ENCODE data around the gene TMEM54. TPM values are rescaled to one million over a fixed set of nuclear protein-coding genes. Genes with fewer than 3 reads are reported as not detected.

Gene TMEM54
- total RNA-seq, 1 experiment from 2014 or later, result 102 TPM

DNA sequence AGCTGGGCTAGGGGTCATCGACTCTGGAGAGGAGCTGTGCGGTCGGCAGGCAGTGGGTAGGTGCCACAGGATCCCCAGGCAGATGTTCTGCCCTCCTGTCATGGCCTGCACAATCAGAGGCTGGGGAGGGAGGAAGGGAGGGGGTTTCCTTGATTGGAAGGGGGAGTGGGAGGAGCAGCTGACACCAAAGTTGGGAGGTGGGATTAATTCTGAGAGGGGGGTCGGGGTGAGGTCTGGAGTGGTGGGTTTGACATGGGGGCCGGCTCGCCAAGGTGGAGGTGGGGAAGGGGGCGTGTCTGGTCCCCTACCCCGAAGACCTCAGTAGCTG is 15.5 kb downstream of the TMEM54 start:
- ChIA-PET POLR2A (ENCODE audit: unreplicated experiment) (interaction anchor here (0.6 kb wide), 1 partner anchor 121 kb away, joined by 4 read pairs; no protein-coding TSS in a partner anchor), CTCF (no interaction called here)
- Histone ChIP-seq H3K27me3 (ENCODE audit: insufficient read depth, low read depth) (peaks cover 8% of the 10 kb centered on the region; the same call in 1 of the 2 replicates), H3K36me3 (ENCODE audit: low read depth) (no peaks in the 10 kb centered on the region), H3K4me1 (replicated peaks; ENCODE audit: insufficient read depth) (no peaks in the 10 kb centered on the region), H3K9me2 (ENCODE audit: insufficient read depth) (no peaks in the 10 kb centered on the region), H3F3A (ENCODE audit: insufficient read depth, low read depth) (no peaks in the 10 kb centered on the region), H3K4me3 (no peak overlapping the region), H3K79me2 (ENCODE audit: low read depth) (no peaks in the 10 kb centered on the region), H4K20me1 (ENCODE audit: insufficient read depth) (no peaks in the 10 kb centered on the region), H3K4me2 (no peak overlapping the region), H3K9me3 (ENCODE audit: insufficient read depth, low read depth) (no peaks in the 10 kb centered on the region), H2AFZ (no peak overlapping the region), H3K27ac (no peak overlapping the region)
- no peak for TF ChIP-seq EZH2 (IDR thresholded peaks at IDR 0.05; ENCODE audit: low read depth)
- TF ChIP-seq, protein P1, sequence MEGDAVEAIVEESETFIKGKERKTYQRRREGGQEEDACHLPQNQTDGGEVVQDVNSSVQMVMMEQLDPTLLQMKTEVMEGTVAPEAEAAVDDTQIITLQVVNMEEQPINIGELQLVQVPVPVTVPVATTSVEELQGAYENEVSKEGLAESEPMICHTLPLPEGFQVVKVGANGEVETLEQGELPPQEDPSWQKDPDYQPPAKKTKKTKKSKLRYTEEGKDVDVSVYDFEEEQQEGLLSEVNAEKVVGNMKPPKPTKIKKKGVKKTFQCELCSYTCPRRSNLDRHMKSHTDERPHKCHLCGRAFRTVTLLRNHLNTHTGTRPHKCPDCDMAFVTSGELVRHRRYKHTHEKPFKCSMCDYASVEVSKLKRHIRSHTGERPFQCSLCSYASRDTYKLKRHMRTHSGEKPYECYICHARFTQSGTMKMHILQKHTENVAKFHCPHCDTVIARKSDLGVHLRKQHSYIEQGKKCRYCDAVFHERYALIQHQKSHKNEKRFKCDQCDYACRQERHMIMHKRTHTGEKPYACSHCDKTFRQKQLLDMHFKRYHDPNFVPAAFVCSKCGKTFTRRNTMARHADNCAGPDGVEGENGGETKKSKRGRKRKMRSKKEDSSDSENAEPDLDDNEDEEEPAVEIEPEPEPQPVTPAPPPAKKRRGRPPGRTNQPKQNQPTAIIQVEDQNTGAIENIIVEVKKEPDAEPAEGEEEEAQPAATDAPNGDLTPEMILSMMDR (conservative IDR thresholded peaks at IDR 0.05), result no peak
- no TSS peak for BruUV-seq (replicated peaks)
- DNase-seq, result no peak
- intact Hi-C loops (cut with micrococcal nuclease; ENCODE audit: unreplicated experiment), result no loop called here

DNA sequence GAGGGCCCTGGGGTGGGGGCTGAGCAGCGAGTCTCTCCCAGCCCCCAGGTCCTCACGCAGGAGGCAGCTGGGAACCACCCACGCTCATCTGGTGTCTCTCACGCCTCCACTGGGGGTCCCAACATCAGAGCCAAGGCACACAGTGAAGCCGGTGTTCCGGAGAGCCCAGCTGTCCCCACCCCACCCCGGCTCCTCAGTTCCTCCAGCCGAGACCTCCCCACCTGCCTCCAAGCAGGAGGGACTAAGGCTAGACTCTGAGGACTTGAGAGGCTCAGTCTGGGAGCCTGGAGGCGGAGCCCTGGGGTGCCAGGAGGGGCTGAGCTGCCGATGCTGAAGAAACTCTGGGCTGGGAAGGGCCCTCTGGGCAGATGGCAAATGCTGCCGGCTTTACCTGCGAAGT is 16.5 kb downstream of the TMEM54 start:
- Histone ChIP-seq H3K36me3 (ENCODE audit: low read depth) (no peaks in the 10 kb centered on the region), H2AFZ (no peak overlapping the region), H3K4me1 (replicated peaks; ENCODE audit: insufficient read depth) (no peaks in the 10 kb centered on the region), H3K27me3 (ENCODE audit: insufficient read depth, low read depth) (peaks cover 8% of the 10 kb centered on the region; the same call in 1 of the 2 replicates), H3F3A (ENCODE audit: insufficient read depth, low read depth) (no peaks in the 10 kb centered on the region), H4K20me1 (ENCODE audit: insufficient read depth) (no peaks in the 10 kb centered on the region), H3K4me3 (no peak overlapping the region), H3K9me3 (ENCODE audit: insufficient read depth, low read depth) (no peaks in the 10 kb centered on the region), H3K4me2 (no peak overlapping the region), H3K27ac (no peak overlapping the region), H3K79me2 (ENCODE audit: low read depth) (no peaks in the 10 kb centered on the region), H3K9me2 (ENCODE audit: insufficient read depth) (no peaks in the 10 kb centered on the region)
- POLR2A ChIA-PET (ENCODE audit: unreplicated experiment), result no interaction called here
- TF ChIP-seq EZH2 (IDR thresholded peaks at IDR 0.05; ENCODE audit: low read depth), result no peak
- TF ChIP-seq, protein P1 (conservative IDR thresholded peaks at IDR 0.05), result no peak
- intact Hi-C loops (cut with micrococcal nuclease; ENCODE audit: unreplicated experiment), result no loop called here
- no TSS peak for BruUV-seq (replicated peaks)
- DNase-seq, result no peak
- CTCF ChIA-PET, result no interaction called here

DNA sequence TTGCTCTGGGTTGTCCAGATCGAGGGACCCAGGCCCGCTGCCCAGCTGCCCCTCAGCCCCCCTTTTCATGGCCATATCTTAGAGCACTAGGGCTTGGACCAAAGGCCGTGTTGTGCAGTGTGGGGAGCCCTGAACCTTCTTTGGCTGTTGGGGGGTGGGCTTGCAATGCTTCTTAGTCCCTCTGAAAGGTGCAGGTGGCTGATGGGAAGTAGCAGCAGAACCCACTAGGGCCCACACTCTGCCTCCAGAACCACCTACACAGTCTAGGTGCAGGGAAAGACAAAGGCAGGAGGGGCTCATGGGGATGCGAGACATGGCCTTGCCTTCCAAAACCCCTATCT is 17.2 kb downstream of the TMEM54 start:
- Histone ChIP-seq H3K79me2 (ENCODE audit: low read depth) (no peaks in the 10 kb centered on the region), H3K4me1 (replicated peaks; ENCODE audit: insufficient read depth) (no peaks in the 10 kb centered on the region), H3K9me3 (ENCODE audit: insufficient read depth, low read depth) (no peaks in the 10 kb centered on the region), H3K4me2 (no peak overlapping the region), H3K9me2 (ENCODE audit: insufficient read depth) (no peaks in the 10 kb centered on the region), H3K27me3 (ENCODE audit: insufficient read depth, low read depth) (peaks cover 8% of the 10 kb centered on the region; the same call in 1 of the 2 replicates), H2AFZ (no peak overlapping the region), H3K27ac (no peak overlapping the region), H4K20me1 (ENCODE audit: insufficient read depth) (no peaks in the 10 kb centered on the region), H3K4me3 (no peak overlapping the region), H3K36me3 (ENCODE audit: low read depth) (no peaks in the 10 kb centered on the region), H3F3A (ENCODE audit: insufficient read depth, low read depth) (no peaks in the 10 kb centered on the region)
- no peak for DNase-seq
- POLR2A ChIA-PET (ENCODE audit: unreplicated experiment), result no interaction called here
- no TSS peak for BruUV-seq (replicated peaks)
- CTCF ChIA-PET, result no interaction called here
- TF ChIP-seq, protein P1 (conservative IDR thresholded peaks at IDR 0.05), result no peak
- no peak for TF ChIP-seq EZH2 (IDR thresholded peaks at IDR 0.05; ENCODE audit: low read depth)
- intact Hi-C loops (cut with micrococcal nuclease; ENCODE audit: unreplicated experiment), result no loop called here

Data from PC-9 (cell line).